Ramos (cell line): Measurements from ENCODE around the gene DNAAF5.

Experiments used
- in situ Hi-C: fragments of 300-500 bp; cut with MboI; formaldehyde crosslinking; loops from one replicate; pipeline ENCODE4 v1.14.3; 2022; ENCODE audit warnings: low sequenced_read_pairs; ENCODE audit not compliant: unreplicated experiment

The DNAAF5 gene

GRCh38 chr7:761101-761500, 34.6 kb downstream of the DNAAF5 start:
- in situ Hi-C loops = no loop called here

GRCh38 chr7:761631-762030, 35.1 kb downstream of the DNAAF5 start:
- in situ Hi-C loops = no loop called here

GRCh38 chr7:762885-763284, 36.4 kb downstream of the DNAAF5 start:
- in situ Hi-C loops = no loop called here

- in situ Hi-C loops = no loop called here
Observed at GRCh38 chr7:763762-764161, 37.3 kb downstream of the DNAAF5 start.

GRCh38 chr7:765383-765782, 38.9 kb downstream of the DNAAF5 start:
- in situ Hi-C loops = no loop called here

GRCh38 chr7:767580-767940, 41.1 kb downstream of the DNAAF5 start:
- in situ Hi-C loops = no loop called here

GRCh38 chr7:767941-768731, 41.6 kb downstream of the DNAAF5 start:
- in situ Hi-C loops = no loop called here

- in situ Hi-C loops = no loop called here
Observed at GRCh38 chr7:768881-769504, 42.5 kb downstream of the DNAAF5 start.

GRCh38 chr7:770336-770735, 43.8 kb downstream of the DNAAF5 start:
- in situ Hi-C loops = loop anchor here (10.0 kb wide), 1 partner anchor 456 kb away; no protein-coding TSS in a partner anchor

GRCh38 chr7:770741-771166, 44.3 kb downstream of the DNAAF5 start:
- in situ Hi-C loops = loop anchor here (10.0 kb wide), 1 partner anchor 456 kb away; no protein-coding TSS in a partner anchor

GRCh38 chr7:771234-772004, 44.9 kb downstream of the DNAAF5 start:
- in situ Hi-C loops = loop anchor here (10.0 kb wide), 1 partner anchor 457 kb away; no protein-coding TSS in a partner anchor

- in situ Hi-C loops = loop anchor here (10.0 kb wide), 1 partner anchor 457 kb away; no protein-coding TSS in a partner anchor
Observed at GRCh38 chr7:772005-772294, 45.5 kb downstream of the DNAAF5 start.

GRCh38 chr7:772392-772791, 45.9 kb downstream of the DNAAF5 start:
- in situ Hi-C loops = loop anchor here (10.0 kb wide), 1 partner anchor 458 kb away; no protein-coding TSS in a partner anchor

GRCh38 chr7:772861-773621, 46.5 kb downstream of the DNAAF5 start:
- in situ Hi-C loops = loop anchor here (10.0 kb wide), 1 partner anchor 458 kb away; no protein-coding TSS in a partner anchor

GRCh38 chr7:773622-773915, 47.1 kb downstream of the DNAAF5 start:
- in situ Hi-C loops = loop anchor here (10.0 kb wide), 1 partner anchor 459 kb away; no protein-coding TSS in a partner anchor

- in situ Hi-C loops = loop anchor here (10.0 kb wide), 1 partner anchor 460 kb away; no protein-coding TSS in a partner anchor
Observed at GRCh38 chr7:774161-775109, 47.9 kb downstream of the DNAAF5 start.

- in situ Hi-C loops = loop anchor here (10.0 kb wide), 1 partner anchor 462 kb away; no protein-coding TSS in a partner anchor
Observed at GRCh38 chr7:776381-776780, 49.9 kb downstream of the DNAAF5 start.

- in situ Hi-C loops = loop anchor here (10.0 kb wide), 1 partner anchor 462 kb away; no protein-coding TSS in a partner anchor
Observed at GRCh38 chr7:776992-777727, 50.7 kb downstream of the DNAAF5 start.
